Activated CD8-positive, alpha-beta memory T cell treated with anti-CD3 and anti-CD28 coated beads, Interleukin-2, amount 50 U/mL, for 24 hours (primary cell): ENCODE data around the gene ZNF613.
"Not testable (repeated sequence)": the region's sequence is repeated elsewhere in the genome, so short reads cannot be mapped to it uniquely, and the experiment has no call there.

ENCODE experiments used
- DNase-seq: peaks from one replicate; pipeline ENCODE4 v3.0.0-alpha.2; 2020; ENCODE audit errors: extremely low read depth

The ZNF613 gene

GRCh38 chr19:51926784-51927741 lies at the start of gene ZNF613:
TSS of gene ZNF613 (plus strand) at chr19:51927472. CDS start at chr19:51936221, 8,749 bp downstream.
- peak; percentile 74 for DNase-seq

- no peak for DNase-seq
Observed at GRCh38 chr19:51882518-51882917, 44.8 kb upstream of the ZNF613 start.

GRCh38 chr19:51884713-51885112 lies 42.6 kb upstream of the ZNF613 start:
- no peak for DNase-seq

GRCh38 chr19:51887522-51888498 lies 39.5 kb upstream of the ZNF613 start, which contains the start of gene ZNF577:
TSS of gene ZNF577 (minus strand) at chr19:51887951. CDS start at chr19:51880382, 7,569 bp downstream.
- no peak for DNase-seq

- DNase-seq, result no peak
Observed at GRCh38 chr19:51889934-51890333, 37.3 kb upstream of the ZNF613 start.

- no peak for DNase-seq
Observed at GRCh38 chr19:51891193-51891747, 36.0 kb upstream of the ZNF613 start.

- no peak for DNase-seq
Observed at GRCh38 chr19:51901860-51902259, 25.4 kb upstream of the ZNF613 start.

- DNase-seq, result no peak
Observed at GRCh38 chr19:51903192-51903591, 24.1 kb upstream of the ZNF613 start.

GRCh38 chr19:51904331-51905165 lies 22.7 kb upstream of the ZNF613 start, which contains the start of gene ZNF649:
TSS of gene ZNF649 (minus strand) at chr19:51905017. CDS start at chr19:51900107, 4,910 bp downstream.
- peak; percentile 62 for DNase-seq

- no peak for DNase-seq
Observed at GRCh38 chr19:51905206-51905605, 22.1 kb upstream of the ZNF613 start.

- DNase-seq, result not testable (repeated sequence)
Observed at GRCh38 chr19:51905639-51906038, 21.6 kb upstream of the ZNF613 start.

- not testable (repeated sequence) for DNase-seq
Observed at GRCh38 chr19:51906108-51906507, 21.2 kb upstream of the ZNF613 start.

GRCh38 chr19:51907981-51908380 lies 19.3 kb upstream of the ZNF613 start:
- not testable (repeated sequence) for DNase-seq

GRCh38 chr19:51915324-51915867 lies 11.9 kb upstream of the ZNF613 start:
- no peak for DNase-seq

- DNase-seq, result no peak
Observed at GRCh38 chr19:51916167-51916566, 11.1 kb upstream of the ZNF613 start.

- DNase-seq, result no peak
Observed at GRCh38 chr19:51919606-51920005, 7.7 kb upstream of the ZNF613 start.

GRCh38 chr19:51921949-51922348 lies 5.3 kb upstream of the ZNF613 start:
- DNase-seq, result no peak

GRCh38 chr19:51926426-51926783 lies 867 bp upstream of the ZNF613 start:
- DNase-seq, result no peak

- no peak for DNase-seq
Observed at GRCh38 chr19:51927859-51928258, 587 bp downstream of the ZNF613 start.

GRCh38 chr19:51931921-51932320 lies 4.6 kb downstream of the ZNF613 start:
- no peak for DNase-seq
